SK-N-SH (cell line): ENCODE results near the gene ME3. TPM values are rescaled to one million over a fixed set of nuclear protein-coding genes. Genes with fewer than 3 reads are reported as not detected.

Source experiments
- CTCF ChIA-PET: fragments of 300-600, 350-600 bp; formaldehyde crosslinking; extraction: SDS; loops from one replicate; lab custom pipeline; 2021; lab: Yijun Ruan, JAX
- POLR2A ChIA-PET: fragments of 350-600 bp; sonication (Branson Sonifier 250); formaldehyde crosslinking; extraction: SDS; loops from one replicate; lab custom pipeline; 2020; ENCODE audit warnings: antibody characterized with exemption, inconsistent platforms; lab: Yijun Ruan, JAX
- DNase-seq: peaks from one replicate; pipeline ENCODE4 v3.0.0; 2012
- H2AFZ ChIP-seq: fragments of 200-600 bp; sonication (generic); 2 replicates; pipeline ENCODE4 v1.8.1; 2016; ENCODE audit warnings: antibody characterized with exemption, mild to moderate bottlenecking, low read depth
- H3F3A ChIP-seq: fragments of 200-600 bp; sonication (generic); replicated peaks from 2 replicates; pipeline ENCODE3; 2016; ENCODE audit warnings: antibody characterized with exemption, mild to moderate bottlenecking; ENCODE audit not compliant: insufficient read depth
- H3K27ac ChIP-seq, 2 experiments: fragments of 200-500 bp in 1 of 2; fragments of 200-600 bp in 1 of 2; sonication (Bioruptor generic) in 1 of 2; sonication (generic), shearing (Covaris generic) in 1 of 2; 2 replicates each; pipeline versions ENCODE4 v1.5.1 to v1.6.1; 2014 to 2016; ENCODE audit warnings: low read depth in 2 of 2, inconsistent platforms in 1 of 2, low read length in 1 of 2, mild to moderate bottlenecking in 1 of 2, mixed read lengths in 1 of 2
- H3K27me3 ChIP-seq: fragments of 200-600 bp; sonication (generic), shearing (Covaris generic); 2 replicates; pipeline ENCODE4 v1.6.1; 2016; ENCODE audit warnings: mixed run types; ENCODE audit not compliant: insufficient read depth
- H3K36me3 ChIP-seq, 2 experiments: fragments of 200-500 bp in 1 of 2; fragments of 200-600 bp in 1 of 2; sonication (Bioruptor generic) in 1 of 2; sonication (generic) in 1 of 2; replicated peaks in 1 of 2; 2 replicates each; pipeline versions ENCODE3 to v1.5.1; 2014 to 2016; ENCODE audit warnings: low read length in 1 of 2, mild to moderate bottlenecking in 1 of 2; ENCODE audit not compliant: insufficient read depth in 2 of 2, control insufficient read depth in 1 of 2
- H3K4me1 ChIP-seq, 2 experiments: fragments of 200-500 bp in 1 of 2; fragments of 200-600 bp in 1 of 2; sonication (Bioruptor generic) in 1 of 2; sonication (generic), shearing (Covaris generic) in 1 of 2; 2 replicates each; pipeline versions ENCODE4 v1.5.1 to v1.6.1; 2014 to 2016; ENCODE audit warnings: low read depth in 1 of 2, low read length in 1 of 2, mixed run types in 1 of 2; ENCODE audit not compliant: insufficient read depth in 2 of 2, control insufficient read depth in 1 of 2
- H3K4me2 ChIP-seq: fragments of 200-600 bp; sonication (generic), shearing (Covaris generic); 2 replicates; pipeline ENCODE4 v1.6.1; 2017; ENCODE audit warnings: mixed run types
- H3K4me3 ChIP-seq, 2 experiments: fragments of 200-500 bp in 1 of 2; fragments of 200-600 bp in 1 of 2; sonication (Bioruptor generic) in 1 of 2; sonication (generic), shearing (Covaris generic) in 1 of 2; 2 replicates each; pipeline versions ENCODE4 v1.5.1 to v1.8.1; 2014 to 2016; ENCODE audit warnings: low read depth in 2 of 2, inconsistent platforms in 1 of 2, low read length in 1 of 2, mild to moderate bottlenecking in 1 of 2, mixed read lengths in 1 of 2, moderate library complexity in 1 of 2
- H3K79me2 ChIP-seq: fragments of 200-600 bp; sonication (generic); 2 replicates; pipeline ENCODE4 v1.8.1; 2017; ENCODE audit warnings: mild to moderate bottlenecking; ENCODE audit not compliant: insufficient read depth
- H3K9ac ChIP-seq: fragments of 200-600 bp; sonication (generic); 2 replicates; pipeline ENCODE4 v1.6.1; 2017; ENCODE audit warnings: mixed run types
- H3K9me2 ChIP-seq: fragments of 200-600 bp; sonication (generic); 2 replicates; pipeline ENCODE4 v1.6.1; 2017; ENCODE audit warnings: mixed run types
- H3K9me3 ChIP-seq: fragments of 200-600 bp; sonication (generic); 2 replicates; pipeline ENCODE4 v1.6.1; 2017; ENCODE audit warnings: mixed run types, mild to moderate bottlenecking, moderate library complexity
- H4K20me1 ChIP-seq: fragments of 200-600 bp; sonication (generic); 2 replicates; pipeline ENCODE4 v1.6.1; 2017; ENCODE audit warnings: mild to moderate bottlenecking, mixed run types; ENCODE audit not compliant: insufficient read depth
- ELF1 ChIP-seq: IDR thresholded peaks from 2 replicates; pipeline ENCODE4 v1.4.0; 2012
- FOXJ3 ChIP-seq: sonication (generic); formaldehyde crosslinking; IDR thresholded peaks from 2 replicates; pipeline ENCODE4 v1.5.1; 2020; ENCODE audit warnings: mild to moderate bottlenecking, missing genetic modification reagents
- FOXM1 ChIP-seq: IDR thresholded peaks from 2 replicates; pipeline ENCODE4 v1.4.0; 2012; ENCODE audit warnings: low read depth, mild to moderate bottlenecking
- MAX ChIP-seq: IDR thresholded peaks from 2 replicates; pipeline ENCODE4 v1.4.0; 2012; ENCODE audit warnings: low read depth
- MXI1 ChIP-seq: IDR thresholded peaks from 2 replicates; pipeline ENCODE4 v1.6.1; 2012; ENCODE audit warnings: mild to moderate bottlenecking, low read depth, low read length, improper control_type of control experiment
- PBX3 ChIP-seq: IDR thresholded peaks from 2 replicates; pipeline ENCODE4; 2012
- RAD21 ChIP-seq: IDR thresholded peaks from 2 replicates; pipeline ENCODE4 v1.6.1; 2012; ENCODE audit warnings: mild to moderate bottlenecking, low read length
- SIN3A ChIP-seq: IDR thresholded peaks from 2 replicates; pipeline ENCODE4 v1.6.1; 2012; ENCODE audit warnings: low read depth, mild to moderate bottlenecking, low read length, moderate library complexity, borderline replicate concordance
- TAF1 ChIP-seq: IDR thresholded peaks from 2 replicates; pipeline ENCODE4 v1.6.1; 2012; ENCODE audit warnings: low read depth, mild to moderate bottlenecking, low read length, moderate library complexity, borderline replicate concordance
- TEAD4 ChIP-seq: IDR thresholded peaks from 2 replicates; pipeline ENCODE4 v1.4.0; 2012; ENCODE audit warnings: mild to moderate bottlenecking, borderline replicate concordance; ENCODE audit not compliant: insufficient read depth
- WGBS: methylation state at CpG from one replicate; pipeline ENCODE4 v1.1.6; 2017; ENCODE audit warnings: low lambda C conversion rate; 5-methylcytosine and 5-hydroxymethylcytosine counted together
- polyA plus RNA-seq, 3 experiments: library from polyadenylated mRNA; depleted of rRNA; stranded (reverse); fragments of >200 nt; gene quantifications; 2 replicates each; pipeline ENCODE4 v1.2.3, GENCODE V29; 2012
- TF ChIP-seq, protein P1 (sequence below): fragments of 150-350 bp; IDR thresholded peaks from 2 replicates; pipeline ENCODE4 v1.6.1; 2016; ENCODE audit warnings: mild to moderate bottlenecking, low read depth, low read length

The ME3 gene
- polyA plus RNA-seq, 1 of the 3 experiments (the other 2 are of a cell fraction): 22.0 TPM

DNA sequence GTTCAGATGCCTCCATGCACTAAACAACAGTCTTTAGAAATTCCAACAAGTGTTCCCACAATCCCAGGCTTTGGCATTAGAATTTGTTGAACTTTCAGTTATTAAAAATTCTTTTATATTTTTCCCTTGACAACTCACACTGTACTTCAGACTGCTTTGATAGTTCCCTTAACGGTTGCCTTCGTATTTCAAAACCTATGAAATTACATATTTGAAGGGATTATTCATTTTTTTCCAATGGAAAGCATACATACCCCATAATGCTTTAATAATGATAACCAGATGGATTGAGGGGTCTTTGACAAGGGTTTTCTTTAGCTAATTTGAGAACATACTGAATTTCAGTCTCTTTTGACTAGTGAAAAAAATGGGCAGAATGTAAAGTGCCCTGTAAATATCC is 76.5 kb downstream of the ME3 start:
- TF ChIP-seq RAD21 (no peak), TAF1 (no peak), MXI1 (no peak), PBX3 (no peak)
- TF ChIP-seq, protein P1, sequence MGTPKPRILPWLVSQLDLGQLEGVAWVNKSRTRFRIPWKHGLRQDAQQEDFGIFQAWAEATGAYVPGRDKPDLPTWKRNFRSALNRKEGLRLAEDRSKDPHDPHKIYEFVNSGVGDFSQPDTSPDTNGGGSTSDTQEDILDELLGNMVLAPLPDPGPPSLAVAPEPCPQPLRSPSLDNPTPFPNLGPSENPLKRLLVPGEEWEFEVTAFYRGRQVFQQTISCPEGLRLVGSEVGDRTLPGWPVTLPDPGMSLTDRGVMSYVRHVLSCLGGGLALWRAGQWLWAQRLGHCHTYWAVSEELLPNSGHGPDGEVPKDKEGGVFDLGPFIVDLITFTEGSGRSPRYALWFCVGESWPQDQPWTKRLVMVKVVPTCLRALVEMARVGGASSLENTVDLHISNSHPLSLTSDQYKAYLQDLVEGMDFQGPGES: no peak
- ChIA-PET CTCF (interaction anchor here (1.6 kb wide), 1 partner anchor 13 kb away, joined by 7 read pairs; no protein-coding TSS in a partner anchor), POLR2A (no interaction called here)
- 93% methylated on average over 2 of the region's 2 CpGs for WGBS
- H4K20me1 ChIP-seq: no peaks in the 10 kb centered on the region
- H3K27me3 ChIP-seq: no peaks in the 10 kb centered on the region
- H3K4me2 ChIP-seq: no peak overlapping the region
- H3K9me3 ChIP-seq: no peaks in the 10 kb centered on the region
- H3K9ac ChIP-seq: no peak overlapping the region
- H3K9me2 ChIP-seq: no peaks in the 10 kb centered on the region
- H3K27ac ChIP-seq: no peak overlapping the region
- H3F3A ChIP-seq: peaks cover 28% of the 10 kb centered on the region
- peaks cover 6 to 36% of the 10 kb centered on the region in 2 experiments for H3K4me1 ChIP-seq
- no peaks in the 10 kb centered on the region for H3K36me3 ChIP-seq
- DNase-seq: no peak
- no peak overlapping the region for H3K4me3 ChIP-seq
- no peaks in the 10 kb centered on the region for H3K79me2 ChIP-seq
- H2AFZ ChIP-seq: no peak overlapping the region

DNA sequence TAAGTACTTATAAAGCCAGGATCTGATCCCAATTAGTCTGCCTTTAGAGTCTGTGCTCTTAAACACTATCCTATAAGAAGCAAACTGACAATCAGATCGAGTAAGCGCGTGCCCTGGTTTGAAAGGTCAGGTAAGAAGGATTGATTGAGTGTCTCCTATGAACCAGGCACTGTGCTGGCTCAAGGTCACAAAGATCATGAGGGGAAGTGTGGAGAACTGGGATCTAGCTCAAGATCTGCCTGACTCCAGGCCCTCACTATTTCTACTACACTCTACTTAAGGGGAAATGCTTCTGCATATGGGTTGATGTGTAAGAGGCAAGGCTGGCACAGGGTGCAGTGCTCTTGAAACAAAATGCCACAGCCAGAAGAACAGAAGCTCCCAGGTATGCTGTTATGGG is 77.0 kb downstream of the ME3 start:
- Histone ChIP-seq H3K27ac (no peak overlapping the region; a peak in 1 of 4 replicates), H3K9me3 (no peaks in the 10 kb centered on the region), H4K20me1 (no peaks in the 10 kb centered on the region), H3K36me3 (no peaks in the 10 kb centered on the region), H3K27me3 (no peaks in the 10 kb centered on the region), H3K9ac (no peak overlapping the region), H3K4me2 (no peak overlapping the region), H3F3A (peaks cover 28% of the 10 kb centered on the region), H3K79me2 (no peaks in the 10 kb centered on the region), H3K4me3 (no peak overlapping the region), H3K4me1 (peaks cover 6 to 37% of the 10 kb centered on the region in 2 experiments), H2AFZ (no peak overlapping the region), H3K9me2 (no peaks in the 10 kb centered on the region)
- ChIA-PET POLR2A (no interaction called here), CTCF (interaction anchor here (1.3 to 1.4 kb wide), 2 partner anchors 11 to 13 kb away, joined by 4 to 8 read pairs; no protein-coding TSS in a partner anchor)
- 98% methylated on average over 3 of the region's 3 CpGs for WGBS
- no peak for DNase-seq
- TF ChIP-seq MAX (no peak), TEAD4 (no peak), FOXM1 (no peak), ELF1 (no peak), SIN3A (no peak), FOXJ3 (CRISPR knock-in tag) (no peak), PBX3 (no peak)
